ENCODE data around the gene DRC1.

Gene DRC1

DNA sequence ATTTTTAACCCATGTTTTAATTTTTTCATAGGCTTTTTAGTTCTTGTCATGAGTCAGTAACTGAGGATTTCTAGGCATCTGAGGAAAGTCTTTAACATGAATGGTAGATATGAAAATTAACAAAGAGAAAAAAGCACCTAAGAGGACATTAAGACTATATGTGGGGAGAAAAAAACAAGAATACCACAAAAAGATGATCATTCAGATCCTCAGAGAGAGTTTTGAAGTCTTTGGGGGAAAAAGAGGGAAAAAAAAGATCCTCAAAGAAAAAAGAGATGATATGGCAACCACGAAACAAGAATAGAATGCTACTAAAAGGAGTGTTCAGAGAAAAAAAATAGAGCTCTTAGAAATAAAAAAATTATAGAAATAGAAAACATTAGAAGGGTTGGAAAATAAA lies 8.1 kb downstream of the DRC1 start:
- H3K4me3 ChIP-seq (ENCODE audit: low read depth, low read length), result no peak overlapping the region
- POLR2A ChIA-PET, result no interaction called here
- TF ChIP-seq, protein P1, sequence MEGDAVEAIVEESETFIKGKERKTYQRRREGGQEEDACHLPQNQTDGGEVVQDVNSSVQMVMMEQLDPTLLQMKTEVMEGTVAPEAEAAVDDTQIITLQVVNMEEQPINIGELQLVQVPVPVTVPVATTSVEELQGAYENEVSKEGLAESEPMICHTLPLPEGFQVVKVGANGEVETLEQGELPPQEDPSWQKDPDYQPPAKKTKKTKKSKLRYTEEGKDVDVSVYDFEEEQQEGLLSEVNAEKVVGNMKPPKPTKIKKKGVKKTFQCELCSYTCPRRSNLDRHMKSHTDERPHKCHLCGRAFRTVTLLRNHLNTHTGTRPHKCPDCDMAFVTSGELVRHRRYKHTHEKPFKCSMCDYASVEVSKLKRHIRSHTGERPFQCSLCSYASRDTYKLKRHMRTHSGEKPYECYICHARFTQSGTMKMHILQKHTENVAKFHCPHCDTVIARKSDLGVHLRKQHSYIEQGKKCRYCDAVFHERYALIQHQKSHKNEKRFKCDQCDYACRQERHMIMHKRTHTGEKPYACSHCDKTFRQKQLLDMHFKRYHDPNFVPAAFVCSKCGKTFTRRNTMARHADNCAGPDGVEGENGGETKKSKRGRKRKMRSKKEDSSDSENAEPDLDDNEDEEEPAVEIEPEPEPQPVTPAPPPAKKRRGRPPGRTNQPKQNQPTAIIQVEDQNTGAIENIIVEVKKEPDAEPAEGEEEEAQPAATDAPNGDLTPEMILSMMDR (IDR thresholded peaks at IDR 0.05; ENCODE audit: insufficient read depth, low read length, missing control alignments), result no peak
- no peak for DNase-seq (ENCODE audit: low read depth, low spot score)
- CTCF ChIA-PET, result interaction anchor here (1.9 kb wide), 1 partner anchor 168 kb away, joined by 7 read pairs; no protein-coding TSS in a partner anchor

DNA sequence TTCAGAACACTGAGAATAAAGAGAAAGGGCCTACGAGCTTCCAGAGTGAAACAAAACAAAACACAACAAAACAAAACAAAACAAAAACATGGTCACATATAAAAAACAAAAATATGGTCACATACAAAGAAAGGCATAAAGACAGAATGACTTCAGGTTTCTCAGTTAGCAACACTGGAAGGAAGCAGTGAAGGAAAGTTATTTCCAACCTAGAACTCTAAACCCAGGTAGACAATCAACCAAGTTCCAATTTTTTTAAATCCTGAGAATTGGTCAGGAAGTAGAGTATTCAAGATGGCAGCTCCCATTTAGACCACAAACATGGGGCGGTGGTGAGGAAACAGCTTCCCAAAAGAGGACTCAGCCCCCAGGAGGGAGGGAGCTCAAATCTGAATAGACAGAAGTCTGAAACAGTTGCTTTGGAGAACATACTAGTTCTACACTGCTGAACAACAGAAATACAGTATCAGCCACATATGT lies 9.1 kb downstream of the DRC1 start:
- CTCF ChIA-PET, result no interaction called here
- TF ChIP-seq, protein P1 (IDR thresholded peaks at IDR 0.05; ENCODE audit: insufficient read depth, low read length, missing control alignments), result no peak

DNA sequence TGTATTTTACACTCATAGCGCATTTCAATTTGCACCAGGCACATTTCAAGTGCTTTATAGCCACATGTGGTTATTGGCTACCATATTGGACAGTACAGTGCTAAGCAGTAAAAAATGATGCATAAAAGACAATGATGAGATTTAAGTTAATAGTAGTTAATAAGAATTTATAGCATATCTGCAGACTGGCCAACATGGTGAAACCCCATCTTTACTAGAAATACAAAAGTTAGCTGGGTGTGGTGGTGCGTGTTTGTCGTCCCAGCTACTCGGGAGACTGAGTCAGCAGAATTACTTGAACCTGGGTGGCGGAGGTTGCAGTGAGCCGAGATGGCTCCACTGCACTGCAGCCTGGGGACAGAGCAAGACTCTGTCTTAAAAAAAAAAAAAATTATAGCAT lies 9.7 kb downstream of the DRC1 start:
- POLR2A ChIA-PET, result no interaction called here
- CTCF ChIA-PET, result no interaction called here
- no peak overlapping the region for H3K4me3 ChIP-seq (ENCODE audit: low read depth, low read length)
- TF ChIP-seq, protein P1 (IDR thresholded peaks at IDR 0.05; ENCODE audit: insufficient read depth, low read length, missing control alignments), result no peak
- DNase-seq (ENCODE audit: low read depth, low spot score), result no peak

More for the DNA sequence above, 9.1 kb downstream of the DRC1 start:
- POLR2A ChIA-PET, result no interaction called here
- DNase-seq (ENCODE audit: low read depth, low spot score), result no peak
- no peak overlapping the region for H3K4me3 ChIP-seq (ENCODE audit: low read depth, low read length)

DNA sequence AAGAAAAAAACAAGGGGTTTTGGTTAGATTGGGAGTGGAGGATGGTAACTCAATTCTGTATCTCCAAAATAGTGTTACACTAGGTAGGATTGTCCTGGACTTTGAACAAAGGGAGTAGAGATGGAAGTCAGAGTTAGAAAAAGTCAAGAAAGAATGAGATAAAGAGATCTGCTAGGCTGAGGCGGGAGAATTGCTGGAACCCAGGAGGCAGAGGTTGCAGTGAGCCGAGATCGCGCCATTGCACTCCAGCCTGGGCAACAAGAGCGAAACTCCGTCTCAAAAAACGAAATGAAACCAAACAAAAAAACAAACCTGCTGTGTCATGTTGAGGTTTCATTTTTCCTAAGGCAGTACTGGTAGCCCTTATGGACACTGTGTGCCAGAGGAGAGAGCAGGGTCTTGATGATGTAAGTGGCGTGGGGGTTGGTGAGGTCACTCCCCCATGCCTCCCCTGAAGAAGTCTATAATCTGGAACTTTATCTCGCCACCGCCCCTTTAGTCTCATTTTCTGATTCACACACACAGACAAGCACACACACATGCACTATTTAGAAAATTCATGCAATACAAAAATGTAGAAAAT lies 10.5 kb downstream of the DRC1 start:
- CTCF ChIA-PET, result no interaction called here
- TF ChIP-seq, protein P1 (IDR thresholded peaks at IDR 0.05; ENCODE audit: insufficient read depth, low read length, missing control alignments), result no peak
- H3K4me3 ChIP-seq (ENCODE audit: low read depth, low read length), result no peak overlapping the region
- POLR2A ChIA-PET, result no interaction called here
- no peak for DNase-seq (ENCODE audit: low read depth, low spot score)

DNA sequence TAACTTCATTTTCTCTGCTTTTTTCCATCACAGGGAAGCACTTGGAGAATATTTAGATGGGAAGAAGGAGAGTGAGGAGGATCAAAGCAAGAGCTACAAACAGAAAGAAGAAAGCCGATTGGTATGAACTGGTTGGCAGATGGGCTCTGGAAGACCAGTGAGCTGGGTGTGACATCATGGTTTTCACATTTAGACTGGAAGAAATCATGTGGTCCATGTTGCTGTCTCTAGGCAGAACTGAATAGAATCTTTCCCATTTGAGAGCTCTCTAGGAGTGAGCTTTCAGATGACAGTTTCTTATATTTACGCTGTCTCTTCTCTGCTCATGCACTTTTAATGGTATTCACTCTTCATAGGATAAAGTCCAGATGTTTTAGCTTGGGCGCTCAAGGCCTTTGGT lies 12.6 kb downstream of the DRC1 start:
- no peak for DNase-seq (ENCODE audit: low read depth, low spot score)
- CTCF ChIA-PET, result interaction anchor here (0.9 to 1.1 kb wide), 2 partner anchors 48 to 164 kb away, joined by 3 to 4 read pairs; no protein-coding TSS in a partner anchor
- H3K4me3 ChIP-seq (ENCODE audit: low read depth, low read length), result no peak overlapping the region
- TF ChIP-seq, protein P1 (IDR thresholded peaks at IDR 0.05; ENCODE audit: insufficient read depth, low read length, missing control alignments), result no peak
- POLR2A ChIA-PET, result no interaction called here

DNA sequence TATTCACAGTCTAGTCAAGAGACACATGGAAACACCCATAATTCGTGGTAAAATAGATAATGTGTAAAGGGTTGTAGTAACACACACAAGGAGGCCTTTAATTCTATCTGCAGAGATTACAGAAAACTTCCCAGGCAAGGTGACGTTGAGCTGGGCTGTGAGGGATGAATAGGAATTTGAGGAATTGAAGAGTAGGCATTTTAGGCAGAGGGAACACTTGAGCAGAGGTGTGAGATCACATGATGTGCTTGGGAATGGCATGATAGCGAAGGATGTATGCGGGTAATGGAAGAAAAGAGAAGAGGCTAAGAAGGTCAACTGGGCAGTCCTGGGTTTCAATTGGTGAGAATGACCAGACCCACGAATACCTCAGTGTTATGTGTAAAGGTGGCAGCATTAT lies 20.2 kb downstream of the DRC1 start:
- no peak for DNase-seq (ENCODE audit: low read depth, low spot score)
- no peak overlapping the region for H3K4me3 ChIP-seq (ENCODE audit: low read depth, low read length)
- TF ChIP-seq, protein P1 (IDR thresholded peaks at IDR 0.05; ENCODE audit: insufficient read depth, low read length, missing control alignments), result no peak
- ChIA-PET CTCF (interaction anchor here (1.7 kb wide), 1 partner anchor 10 kb away, joined by 5 read pairs; no protein-coding TSS in a partner anchor), POLR2A (no interaction called here)

All from AG04449 (cell line).